GM12873 (cell line): ENCODE measurements around the gene POU1F1.
A peak's percentile ranks its signal among the peaks of the same experiment; 100 is the strongest.

ENCODE experiments used
- TF ChIP-seq, protein P1 (sequence below): IDR thresholded peaks from 2 replicates; pipeline ENCODE4 v1.5.1; 2012; ENCODE audit warnings: low read depth, mild to moderate bottlenecking, moderate library complexity, low read length, control low read depth; ENCODE audit not compliant: insufficient read depth; ENCODE audit errors: missing control alignments

POU1F1 gene

GRCh38 chr3:87309601-87310000 lies 33.2 kb upstream of the POU1F1 start:
- TF ChIP-seq, protein P1, sequence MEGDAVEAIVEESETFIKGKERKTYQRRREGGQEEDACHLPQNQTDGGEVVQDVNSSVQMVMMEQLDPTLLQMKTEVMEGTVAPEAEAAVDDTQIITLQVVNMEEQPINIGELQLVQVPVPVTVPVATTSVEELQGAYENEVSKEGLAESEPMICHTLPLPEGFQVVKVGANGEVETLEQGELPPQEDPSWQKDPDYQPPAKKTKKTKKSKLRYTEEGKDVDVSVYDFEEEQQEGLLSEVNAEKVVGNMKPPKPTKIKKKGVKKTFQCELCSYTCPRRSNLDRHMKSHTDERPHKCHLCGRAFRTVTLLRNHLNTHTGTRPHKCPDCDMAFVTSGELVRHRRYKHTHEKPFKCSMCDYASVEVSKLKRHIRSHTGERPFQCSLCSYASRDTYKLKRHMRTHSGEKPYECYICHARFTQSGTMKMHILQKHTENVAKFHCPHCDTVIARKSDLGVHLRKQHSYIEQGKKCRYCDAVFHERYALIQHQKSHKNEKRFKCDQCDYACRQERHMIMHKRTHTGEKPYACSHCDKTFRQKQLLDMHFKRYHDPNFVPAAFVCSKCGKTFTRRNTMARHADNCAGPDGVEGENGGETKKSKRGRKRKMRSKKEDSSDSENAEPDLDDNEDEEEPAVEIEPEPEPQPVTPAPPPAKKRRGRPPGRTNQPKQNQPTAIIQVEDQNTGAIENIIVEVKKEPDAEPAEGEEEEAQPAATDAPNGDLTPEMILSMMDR: no peak

DNA sequence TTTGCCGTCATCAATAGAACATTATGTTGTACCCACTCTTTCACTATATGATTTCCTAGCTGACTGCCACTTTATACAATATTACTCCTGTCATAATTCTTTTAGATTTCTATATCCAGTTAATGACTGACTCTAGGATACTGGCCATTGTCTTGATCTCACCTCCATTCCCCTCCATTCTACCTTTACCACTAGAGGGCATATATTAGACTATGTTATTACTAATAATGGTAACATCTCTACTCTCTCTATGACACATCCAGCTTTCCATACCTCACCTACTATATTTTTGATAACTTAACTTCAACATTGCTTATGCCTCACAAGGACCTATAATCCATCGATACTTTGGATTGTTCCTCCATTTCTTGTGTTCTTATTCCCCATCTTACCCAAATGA lies 31.4 kb upstream of the POU1F1 start:
- TF ChIP-seq, protein P1: peak; percentile 23

- TF ChIP-seq, protein P1: no peak
Observed at GRCh38 chr3:87305517-87305916, 29.1 kb upstream of the POU1F1 start.

DNA sequence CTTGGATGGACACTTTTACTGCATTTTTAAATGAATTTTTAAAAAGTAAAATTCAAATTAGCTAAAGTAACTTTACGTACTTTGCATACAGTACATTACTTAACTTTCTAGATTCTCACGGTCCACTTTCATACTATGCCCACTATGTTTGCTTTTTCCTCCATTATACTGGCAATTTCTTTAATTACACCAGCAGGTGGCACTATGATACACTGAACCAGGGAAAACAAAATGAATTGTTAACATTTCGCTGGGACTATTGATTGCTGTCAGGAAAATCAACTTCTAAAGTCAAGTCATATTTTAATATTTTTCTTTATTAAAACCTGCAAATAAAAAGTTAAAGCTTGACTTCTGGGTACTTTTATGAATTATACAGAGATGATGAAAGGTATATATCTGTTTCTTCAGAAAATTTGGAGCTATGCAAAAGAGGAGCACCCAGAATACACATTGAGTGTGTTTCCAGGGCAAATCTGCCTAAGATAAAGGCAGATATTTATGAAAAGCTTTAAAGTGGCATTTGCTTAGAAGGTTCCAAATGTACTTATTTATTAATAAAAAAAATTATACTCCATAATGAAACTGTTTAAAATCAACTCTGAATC lies 21.8 kb upstream of the POU1F1 start:
- TF ChIP-seq, protein P1: peak; percentile 50

DNA sequence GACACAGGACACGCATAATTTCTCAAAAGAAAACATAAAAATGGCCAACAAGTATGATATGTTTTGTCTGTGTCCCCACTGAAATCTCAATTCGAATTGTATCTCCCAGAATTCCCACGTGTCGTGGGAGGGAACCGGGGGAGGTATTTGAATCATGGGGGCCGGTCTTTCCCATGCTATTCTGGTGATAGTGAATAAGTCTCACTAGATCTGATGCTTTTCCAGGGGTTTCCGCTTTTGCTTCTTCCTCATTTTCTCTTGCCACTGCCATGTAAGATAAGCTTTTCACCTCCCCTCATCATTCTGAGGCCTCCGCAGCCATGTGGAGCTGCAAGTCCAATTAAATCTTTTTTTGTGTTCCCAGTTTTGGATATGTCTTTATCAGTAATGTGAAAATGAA lies 12.1 kb upstream of the POU1F1 start:
- TF ChIP-seq, protein P1: no peak

DNA sequence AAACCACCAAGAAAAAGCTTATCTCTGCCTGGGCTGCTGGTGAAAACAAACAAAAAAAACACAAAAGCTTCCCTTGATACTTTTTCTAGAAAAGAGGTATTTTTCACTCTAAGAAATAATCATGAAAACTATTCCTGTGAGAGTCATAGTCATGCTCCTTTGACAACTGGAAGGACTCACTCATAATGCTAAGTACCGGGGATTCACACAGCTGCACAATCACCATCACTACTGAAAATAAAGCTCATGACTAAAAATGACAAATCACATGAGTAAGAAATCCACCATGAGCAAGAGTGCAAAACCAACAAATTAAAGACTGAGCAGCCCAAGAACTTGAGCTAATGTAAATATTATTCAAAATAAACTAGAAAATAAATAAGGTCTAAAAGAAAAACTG lies 10.6 kb upstream of the POU1F1 start:
- TF ChIP-seq, protein P1: no peak

DNA sequence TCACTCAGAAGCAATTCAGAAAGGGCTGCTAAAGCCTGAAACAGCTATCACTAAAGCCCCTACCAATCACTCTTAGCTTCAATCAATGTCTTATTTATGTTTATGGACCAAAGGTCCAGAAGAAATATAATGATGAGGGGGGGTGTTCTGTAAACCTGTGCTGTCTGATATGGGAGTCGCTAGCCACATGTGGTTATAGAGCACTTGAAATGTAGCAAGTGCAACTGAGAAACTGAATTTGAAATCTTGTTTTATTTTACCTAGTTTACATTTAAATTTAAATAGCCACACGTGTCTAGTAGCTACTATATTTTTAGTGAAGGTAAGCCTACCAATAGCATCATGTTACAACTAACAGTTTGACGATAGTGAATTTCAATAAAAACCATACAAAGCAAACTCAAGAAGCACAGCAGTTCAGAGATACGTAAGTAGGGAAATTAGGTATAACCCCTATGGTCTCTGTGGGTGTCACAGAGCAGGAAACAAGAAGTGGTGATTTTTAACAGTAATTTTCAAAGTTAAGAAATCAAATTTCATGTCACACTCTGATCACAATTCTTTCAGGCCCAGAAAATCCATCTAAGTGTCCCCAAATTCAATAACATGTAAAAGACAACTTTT lies 3.6 kb downstream of the POU1F1 start:
- TF ChIP-seq, protein P1: no peak
